ENCODE data around the gene MICAL1. TPM values are rescaled to one million over a fixed set of nuclear protein-coding genes. Genes with fewer than 3 reads are reported as not detected.

MICAL1 gene
- polyA plus RNA-seq, 2 of the 4 experiments (the other 2 are of a cell fraction): 14.1 to 16.9 TPM

GRCh38 chr6:109477725-109478124, 22.2 kb upstream of the MICAL1 start:
- FAIRE-seq (no peak), ATAC-seq (peak in 1 of 2 experiments; percentile 25; a peak in 1 of 6 replicates), DNase-seq (ENCODE audit: low read depth in 1 of 2, low spot score in 1 of 2) (no peak)
- TF ChIP-seq HOXB5 (CRISPR knock-in tag; IDR thresholded peaks at IDR 0.05) (no peak), NPAS2 (CRISPR knock-in tag; IDR thresholded peaks at IDR 0.05; ENCODE audit: borderline replicate concordance) (no peak), ESRRA (IDR thresholded peaks at IDR 0.05; ENCODE audit: borderline replicate concordance, low read length) (no peak), POLR2A (IDR thresholded peaks at IDR 0.05; ENCODE audit: low read length) (no peak), FOSB (CRISPR knock-in tag; IDR thresholded peaks at IDR 0.05) (no peak), TFCP2L1 (CRISPR knock-in tag; IDR thresholded peaks at IDR 0.05) (no peak), FOXS1 (CRISPR knock-in tag; IDR thresholded peaks at IDR 0.05) (no peak), BHLHE40 (IDR thresholded peaks at IDR 0.05; ENCODE audit: low read depth, low read length) (no peak), FOSL2 (IDR thresholded peaks at IDR 0.05) (no peak), FOSL2 (CRISPR knock-in tag; IDR thresholded peaks at IDR 0.05) (no peak), GATA3 (IDR thresholded peaks at IDR 0.05; ENCODE audit: borderline replicate concordance) (no peak), ELK1 (IDR thresholded peaks at IDR 0.05; ENCODE audit: low read depth, low read length) (no peak), MAFK (IDR thresholded peaks at IDR 0.05; ENCODE audit: partially characterized antibody) (no peak), CHD4 (IDR thresholded peaks at IDR 0.05; ENCODE audit: borderline replicate concordance) (no peak)
- TF ChIP-seq, protein P1, sequence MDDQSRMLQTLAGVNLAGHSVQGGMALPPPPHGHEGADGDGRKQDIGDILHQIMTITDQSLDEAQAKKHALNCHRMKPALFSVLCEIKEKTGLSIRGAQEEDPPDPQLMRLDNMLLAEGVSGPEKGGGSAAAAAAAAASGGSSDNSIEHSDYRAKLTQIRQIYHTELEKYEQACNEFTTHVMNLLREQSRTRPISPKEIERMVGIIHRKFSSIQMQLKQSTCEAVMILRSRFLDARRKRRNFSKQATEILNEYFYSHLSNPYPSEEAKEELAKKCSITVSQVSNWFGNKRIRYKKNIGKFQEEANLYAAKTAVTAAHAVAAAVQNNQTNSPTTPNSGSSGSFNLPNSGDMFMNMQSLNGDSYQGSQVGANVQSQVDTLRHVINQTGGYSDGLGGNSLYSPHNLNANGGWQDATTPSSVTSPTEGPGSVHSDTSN (IDR thresholded peaks at IDR 0.05): no peak
- TF ChIP-seq, protein P2, sequence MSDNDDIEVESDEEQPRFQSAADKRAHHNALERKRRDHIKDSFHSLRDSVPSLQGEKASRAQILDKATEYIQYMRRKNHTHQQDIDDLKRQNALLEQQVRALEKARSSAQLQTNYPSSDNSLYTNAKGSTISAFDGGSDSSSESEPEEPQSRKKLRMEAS (IDR thresholded peaks at IDR 0.05): no peak
- Histone ChIP-seq H3K27ac (no peak overlapping the region), H3K9me3 (no peaks in the 10 kb centered on the region), H3K4me3 (no peak overlapping the region), H3K4me1 (peaks cover 43% of the 10 kb centered on the region; the same call in 2 of the 3 replicates), H3K4me2 (peak overlapping the region; percentile 48)
- WGBS (ENCODE audit: missing lambda C conversion rate): 63% methylated on average over 2 of the region's 2 CpGs
- CTCF ChIA-PET: no interaction called here
- POLR2A ChIA-PET: no interaction called here

DNA sequence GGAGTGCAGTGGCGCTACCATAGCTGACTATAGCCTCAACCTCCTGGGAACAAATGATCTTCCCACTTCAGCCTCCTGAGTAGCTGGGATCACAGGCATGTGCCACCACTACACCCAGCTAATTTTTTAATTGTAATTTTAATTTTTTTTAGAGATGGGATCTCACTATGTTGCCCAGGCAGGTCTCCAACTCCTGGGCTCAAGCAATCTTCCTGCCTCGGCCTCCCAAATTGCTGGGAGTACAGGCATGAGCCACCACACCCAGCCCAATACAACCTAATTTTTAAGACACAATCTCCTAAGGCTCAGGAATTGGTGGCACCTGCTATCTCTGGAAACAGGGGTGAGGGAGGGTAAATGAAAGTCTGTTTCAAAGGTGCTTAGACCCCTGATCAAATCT, 21.6 kb upstream of the MICAL1 start:
- Histone ChIP-seq H3K4me1 (peaks cover 43% of the 10 kb centered on the region; the same call in 2 of the 3 replicates), H3K4me2 (no peak overlapping the region), H3K27ac (no peak overlapping the region), H3K9me3 (no peaks in the 10 kb centered on the region), H3K4me3 (no peak overlapping the region)
- no peak for TF ChIP-seq MAFK (IDR thresholded peaks at IDR 0.05; ENCODE audit: partially characterized antibody)
- FAIRE-seq: no peak
- POLR2A ChIA-PET: no interaction called here
- CTCF ChIA-PET: no interaction called here
- WGBS (ENCODE audit: missing lambda C conversion rate): 90% methylated on average over 2 of the region's 2 CpGs
- no peak for DNase-seq (ENCODE audit: low read depth in 1 of 2, low spot score in 1 of 2)
- no peak for ATAC-seq

DNA sequence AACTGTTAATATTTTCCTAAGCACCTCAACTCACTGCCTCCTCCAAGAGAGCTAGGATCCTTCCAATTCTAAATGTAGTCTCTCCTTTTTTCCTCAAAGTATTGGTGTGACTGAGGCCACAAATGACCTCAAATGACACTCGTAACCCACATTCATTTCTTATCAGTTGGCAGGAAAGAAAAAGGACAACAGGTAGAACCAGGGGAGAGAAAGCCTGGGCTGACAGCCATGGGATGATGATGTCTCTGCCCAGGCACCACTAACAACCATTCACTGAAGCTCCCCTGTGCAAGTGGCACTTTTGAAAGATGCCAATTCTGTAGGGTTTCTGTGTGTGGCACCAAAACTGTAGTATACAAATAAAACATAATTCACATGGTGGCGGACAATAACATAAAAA, 20.1 kb upstream of the MICAL1 start:
- CTCF ChIA-PET: no interaction called here
- POLR2A ChIA-PET: no interaction called here
- Histone ChIP-seq H3K9me3 (no peaks in the 10 kb centered on the region), H3K4me2 (no peak overlapping the region), H3K4me3 (no peak overlapping the region), H3K27ac (no peak overlapping the region), H3K4me1 (peaks cover 29% of the 10 kb centered on the region; the same call in 2 of the 3 replicates)
- TF ChIP-seq E2F6 (IDR thresholded peaks at IDR 0.05; ENCODE audit: borderline replicate concordance, low read depth) (no peak), FOSL2 (IDR thresholded peaks at IDR 0.05) (no peak), FOSL2 (CRISPR knock-in tag; IDR thresholded peaks at IDR 0.05) (no peak)
- ATAC-seq (no peak), DNase-seq (ENCODE audit: low read depth in 1 of 2, low spot score in 1 of 2) (no peak), FAIRE-seq (no peak)
- 90% methylated on average over 2 of the region's 2 CpGs for WGBS (ENCODE audit: missing lambda C conversion rate)

DNA sequence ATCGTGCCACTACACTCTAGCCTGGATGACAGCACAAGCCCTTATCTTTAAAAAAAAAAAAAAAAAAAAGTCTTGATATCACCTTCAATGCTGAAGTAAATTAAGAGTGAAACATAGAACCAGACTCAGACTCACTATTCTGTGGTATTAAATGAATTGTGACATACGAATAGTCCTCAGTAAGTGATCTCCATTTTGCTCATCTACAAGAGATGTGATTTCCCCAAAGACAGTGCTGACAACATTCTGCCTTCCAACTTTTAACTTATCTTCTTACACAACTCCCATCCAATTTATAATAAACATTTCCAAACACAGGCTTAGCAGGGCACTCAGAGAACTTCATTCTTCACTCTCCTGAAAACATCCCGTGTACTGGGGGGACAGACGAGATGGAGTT, 19.4 kb upstream of the MICAL1 start:
- ATAC-seq (no peak), DNase-seq (ENCODE audit: low read depth in 1 of 2, low spot score in 1 of 2) (no peak), FAIRE-seq (no peak)
- 92% methylated on average over 4 of the region's 4 CpGs for WGBS (ENCODE audit: missing lambda C conversion rate)
- no peak for TF ChIP-seq POLR2A (IDR thresholded peaks at IDR 0.05; ENCODE audit: low read length)
- no peaks in the 10 kb centered on the region for H3K9me3 ChIP-seq
- ChIA-PET POLR2A (no interaction called here), CTCF (no interaction called here)
- no peak overlapping the region for H3K4me2 ChIP-seq
- no peak overlapping the region for H3K4me3 ChIP-seq
- H3K27ac ChIP-seq: no peak overlapping the region
- peaks cover 22% of the 10 kb centered on the region; the same call in 1 of the 3 replicates for H3K4me1 ChIP-seq

Data from A549 (cell line).